Tongue (tissue), 3 donors: Measurements from ENCODE around the gene UNC80. TPM values are rescaled to one million over a fixed set of nuclear protein-coding genes. Genes with fewer than 3 reads are reported as not detected.

Experiments used
- DNase-seq: peaks from one replicate; pipeline ENCODE4 v3.0.0-alpha.2; 2015
- small RNA-seq: library from RNA; depleted of rRNA; stranded (forward); fragments of <200 nt; gene quantifications from one replicate; pipeline ENCODE3, GENCODE V24; 2014; ENCODE audit warnings: low replicate concordance
- total RNA-seq: library from RNA; depleted of rRNA; stranded (reverse); fragments of >200 nt; gene quantifications from one replicate; pipeline ENCODE4 v1.2.3, GENCODE V29; 2014

The UNC80 gene
- total RNA-seq, 1 donor from 2014 or later: 1.3 TPM

DNA sequence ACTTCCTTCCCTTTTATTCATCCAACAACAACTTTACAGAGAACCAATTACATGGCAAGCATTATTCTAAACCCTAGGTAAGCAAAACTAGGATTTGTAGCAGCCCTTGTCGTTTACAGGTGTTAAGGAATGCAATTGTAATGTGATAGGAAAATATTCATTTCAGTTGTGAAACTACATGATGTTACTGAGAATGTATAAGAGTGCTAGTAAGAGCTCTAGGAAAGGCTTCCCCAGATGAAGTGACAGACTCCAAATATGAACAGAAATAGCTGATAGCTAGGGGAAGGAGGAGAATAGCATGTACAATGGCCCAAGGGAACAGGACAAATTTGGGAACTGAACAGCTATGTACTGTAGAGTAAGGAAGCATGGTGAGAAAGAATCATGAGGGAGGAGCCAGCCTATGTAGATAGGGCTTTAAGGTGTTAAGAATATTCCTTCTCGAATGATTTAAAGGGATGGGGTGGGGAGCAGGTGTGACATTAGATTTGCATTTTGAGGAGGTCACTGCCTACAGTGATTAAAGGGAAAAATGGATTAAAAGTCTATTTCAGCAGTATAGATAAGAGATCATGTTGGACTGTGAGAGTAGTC, 262.6 kb downstream of the UNC80 start:
- no peak for DNase-seq

DNA sequence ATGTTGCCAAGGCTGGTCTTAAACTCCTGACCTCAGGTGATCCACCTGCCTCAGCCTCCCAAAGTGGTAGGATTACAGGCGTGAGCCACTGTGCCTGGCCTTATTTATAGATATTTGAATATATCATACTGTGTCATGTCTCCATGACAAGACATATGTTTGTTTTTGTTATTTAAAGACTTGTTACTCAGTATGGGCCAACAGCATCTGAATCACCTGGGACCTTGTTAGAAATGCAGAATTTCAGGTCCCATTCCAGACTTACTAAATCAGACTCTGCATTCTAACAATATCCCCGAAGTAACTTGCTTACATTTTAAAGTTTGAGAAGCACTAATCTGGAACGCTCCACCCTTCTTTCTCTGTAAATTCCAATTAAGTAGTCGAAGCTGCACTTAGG, 264.0 kb downstream of the UNC80 start:
- no peak for DNase-seq

DNA sequence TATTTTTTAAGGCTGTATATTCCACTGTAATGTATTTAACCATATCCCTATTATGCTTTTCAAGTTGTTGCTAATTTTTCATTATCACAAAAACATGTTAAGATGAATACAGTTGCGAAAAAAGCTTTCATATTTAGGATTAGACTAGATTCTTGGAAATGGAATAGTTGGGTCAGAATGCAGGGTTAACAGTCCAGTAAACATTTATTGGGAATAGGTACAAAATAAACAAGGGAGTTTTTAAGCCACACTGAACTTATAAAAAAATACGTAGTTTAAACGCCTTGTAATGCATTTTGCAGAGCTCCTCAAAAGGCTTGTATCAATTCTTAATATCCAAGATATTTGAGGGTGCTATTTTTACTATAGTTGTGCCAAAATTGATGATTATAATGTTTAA, 266.4 kb downstream of the UNC80 start:
- no peak for DNase-seq

DNA sequence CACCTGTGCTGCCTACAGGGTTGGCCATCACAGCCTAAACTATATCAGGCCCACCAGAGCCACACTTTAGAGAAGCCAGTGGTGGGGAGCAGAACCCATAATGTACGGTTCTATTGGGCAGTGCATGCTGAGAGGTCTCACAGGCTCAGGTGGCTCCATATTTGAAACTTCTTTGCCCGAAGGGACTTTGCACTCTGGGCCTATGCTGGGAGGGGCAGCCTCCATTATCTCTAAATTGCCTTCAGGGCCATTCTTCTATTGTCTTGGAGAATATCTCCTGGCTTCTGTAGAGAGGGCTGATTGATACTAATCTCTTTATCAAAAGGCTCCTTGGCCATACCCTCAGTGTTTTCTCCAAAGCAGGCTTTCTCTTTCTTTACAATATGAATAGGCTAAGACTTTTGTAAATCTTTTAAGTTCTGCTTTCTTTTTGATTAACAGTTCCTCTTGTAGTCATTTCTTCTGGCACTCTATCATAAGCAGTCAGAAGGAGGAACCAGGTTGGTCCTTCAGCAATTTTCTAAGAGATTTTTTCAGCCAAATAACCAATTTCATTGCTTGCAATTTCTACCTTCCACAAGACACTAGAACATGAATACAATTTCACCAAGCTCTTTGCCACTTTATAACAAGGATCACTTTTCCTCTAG, 275.3 kb downstream of the UNC80 start:
- no peak for DNase-seq

Small RNA genes lying within 50 kb of the gene (small RNA-seq; reads per million reads assigned to genes)
- not detected for gene RNA5SP118

Other genes starting within 250 kb of the UNC80 start
- 49.6 TPM for gene RPE, start 230.8 kb downstream of the UNC80 start, total RNA-seq